Measurements from ENCODE around the gene TMEM145.
A peak's percentile ranks its signal among the peaks of the same experiment; 100 is the strongest.

The TMEM145 gene

DNA sequence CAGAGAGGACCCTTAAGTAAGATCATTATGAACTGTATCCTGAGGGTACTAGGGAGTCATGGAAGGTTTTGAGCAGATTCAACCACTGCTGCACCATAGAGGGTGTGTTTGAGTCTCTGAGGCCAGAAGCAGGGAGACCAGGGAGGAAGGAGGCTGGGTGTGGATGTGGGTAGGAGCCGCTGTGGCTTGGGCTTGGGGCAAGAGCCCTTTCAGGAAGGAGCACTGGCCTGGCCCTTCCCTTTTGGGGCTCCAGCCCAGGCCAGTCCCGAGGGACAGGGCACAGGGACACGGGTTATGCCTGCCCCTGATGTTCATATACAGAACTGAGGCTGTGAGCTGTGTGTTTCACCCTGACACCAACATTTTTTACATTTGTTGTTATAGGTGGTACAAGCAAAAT, 36.8 kb upstream of the TMEM145 start:
- H3K9me3 ChIP-seq (ENCODE audit: insufficient read depth, low read length) = no peaks in the 10 kb centered on the region
- no peak overlapping the region for H2AFZ ChIP-seq (ENCODE audit: low read depth, low read length, severe bottlenecking)
- H3K9ac ChIP-seq (ENCODE audit: low read length) = no peak overlapping the region
- no peaks in the 10 kb centered on the region for H3K27me3 ChIP-seq (ENCODE audit: low read length)
- no peak overlapping the region for H3K4me2 ChIP-seq (ENCODE audit: low read depth, low read length, poor library complexity, severe bottlenecking)
- no peaks in the 10 kb centered on the region for H3K9me2 ChIP-seq (replicated peaks; ENCODE audit: insufficient read depth, low read length)
- TF ChIP-seq, protein P1, sequence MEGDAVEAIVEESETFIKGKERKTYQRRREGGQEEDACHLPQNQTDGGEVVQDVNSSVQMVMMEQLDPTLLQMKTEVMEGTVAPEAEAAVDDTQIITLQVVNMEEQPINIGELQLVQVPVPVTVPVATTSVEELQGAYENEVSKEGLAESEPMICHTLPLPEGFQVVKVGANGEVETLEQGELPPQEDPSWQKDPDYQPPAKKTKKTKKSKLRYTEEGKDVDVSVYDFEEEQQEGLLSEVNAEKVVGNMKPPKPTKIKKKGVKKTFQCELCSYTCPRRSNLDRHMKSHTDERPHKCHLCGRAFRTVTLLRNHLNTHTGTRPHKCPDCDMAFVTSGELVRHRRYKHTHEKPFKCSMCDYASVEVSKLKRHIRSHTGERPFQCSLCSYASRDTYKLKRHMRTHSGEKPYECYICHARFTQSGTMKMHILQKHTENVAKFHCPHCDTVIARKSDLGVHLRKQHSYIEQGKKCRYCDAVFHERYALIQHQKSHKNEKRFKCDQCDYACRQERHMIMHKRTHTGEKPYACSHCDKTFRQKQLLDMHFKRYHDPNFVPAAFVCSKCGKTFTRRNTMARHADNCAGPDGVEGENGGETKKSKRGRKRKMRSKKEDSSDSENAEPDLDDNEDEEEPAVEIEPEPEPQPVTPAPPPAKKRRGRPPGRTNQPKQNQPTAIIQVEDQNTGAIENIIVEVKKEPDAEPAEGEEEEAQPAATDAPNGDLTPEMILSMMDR (IDR thresholded peaks at IDR 0.05; ENCODE audit: insufficient read depth, low read length, poor library complexity, severe bottlenecking) = no peak
- no peak for TF ChIP-seq EZH2phosphoT487 (conservative IDR thresholded peaks at IDR 0.05; ENCODE audit: low read length)
- no peaks in the 10 kb centered on the region for H3K36me3 ChIP-seq (ENCODE audit: low read length)
- no peak overlapping the region for H3K27ac ChIP-seq (ENCODE audit: low read depth, low read length)
- peaks cover 11% of the 10 kb centered on the region for H3F3A ChIP-seq (ENCODE audit: insufficient read depth)
- H3K79me2 ChIP-seq (ENCODE audit: insufficient read depth, low read length) = no peaks in the 10 kb centered on the region
- H4K20me1 ChIP-seq (ENCODE audit: low read depth, low read length) = no peaks in the 10 kb centered on the region
- no peak overlapping the region for H3K4me3 ChIP-seq (ENCODE audit: insufficient read depth, low read length, poor library complexity, severe bottlenecking)

DNA sequence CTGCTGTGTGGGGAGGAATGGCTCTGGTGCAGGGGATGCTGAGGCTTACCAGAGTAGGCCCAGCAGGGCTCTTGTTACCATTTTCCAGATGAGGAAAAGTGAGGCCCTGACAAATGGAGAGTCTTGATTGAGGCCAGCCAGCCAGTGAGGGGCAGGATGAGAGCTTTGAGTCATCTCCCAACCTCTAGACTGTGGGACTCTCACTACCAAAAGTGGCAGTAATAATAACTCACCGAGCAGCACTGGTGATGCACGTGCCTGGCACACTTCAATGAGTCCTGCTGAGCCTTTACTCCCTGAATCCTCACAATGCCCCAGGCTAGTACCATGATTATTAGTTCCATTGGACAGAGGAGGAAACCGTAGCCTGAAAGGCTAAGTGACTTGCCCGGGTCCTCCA, 36.3 kb upstream of the TMEM145 start:
- no peak for TF ChIP-seq EZH2phosphoT487 (conservative IDR thresholded peaks at IDR 0.05; ENCODE audit: low read length)
- TF ChIP-seq, protein P1 (IDR thresholded peaks at IDR 0.05; ENCODE audit: insufficient read depth, low read length, poor library complexity, severe bottlenecking) = no peak
- Histone ChIP-seq H3K27ac (ENCODE audit: low read depth, low read length) (no peak overlapping the region), H4K20me1 (ENCODE audit: low read depth, low read length) (no peaks in the 10 kb centered on the region), H3K27me3 (ENCODE audit: low read length) (no peaks in the 10 kb centered on the region), H3K9me2 (replicated peaks; ENCODE audit: insufficient read depth, low read length) (no peaks in the 10 kb centered on the region), H3F3A (ENCODE audit: insufficient read depth) (peaks cover 16% of the 10 kb centered on the region), H3K9ac (ENCODE audit: low read length) (no peak overlapping the region), H3K36me3 (ENCODE audit: low read length) (no peaks in the 10 kb centered on the region), H3K4me2 (ENCODE audit: low read depth, low read length, poor library complexity, severe bottlenecking) (no peak overlapping the region), H2AFZ (ENCODE audit: low read depth, low read length, severe bottlenecking) (no peak overlapping the region), H3K9me3 (ENCODE audit: insufficient read depth, low read length) (no peaks in the 10 kb centered on the region), H3K4me3 (ENCODE audit: insufficient read depth, low read length, poor library complexity, severe bottlenecking) (no peak overlapping the region), H3K79me2 (ENCODE audit: insufficient read depth, low read length) (no peaks in the 10 kb centered on the region)

DNA sequence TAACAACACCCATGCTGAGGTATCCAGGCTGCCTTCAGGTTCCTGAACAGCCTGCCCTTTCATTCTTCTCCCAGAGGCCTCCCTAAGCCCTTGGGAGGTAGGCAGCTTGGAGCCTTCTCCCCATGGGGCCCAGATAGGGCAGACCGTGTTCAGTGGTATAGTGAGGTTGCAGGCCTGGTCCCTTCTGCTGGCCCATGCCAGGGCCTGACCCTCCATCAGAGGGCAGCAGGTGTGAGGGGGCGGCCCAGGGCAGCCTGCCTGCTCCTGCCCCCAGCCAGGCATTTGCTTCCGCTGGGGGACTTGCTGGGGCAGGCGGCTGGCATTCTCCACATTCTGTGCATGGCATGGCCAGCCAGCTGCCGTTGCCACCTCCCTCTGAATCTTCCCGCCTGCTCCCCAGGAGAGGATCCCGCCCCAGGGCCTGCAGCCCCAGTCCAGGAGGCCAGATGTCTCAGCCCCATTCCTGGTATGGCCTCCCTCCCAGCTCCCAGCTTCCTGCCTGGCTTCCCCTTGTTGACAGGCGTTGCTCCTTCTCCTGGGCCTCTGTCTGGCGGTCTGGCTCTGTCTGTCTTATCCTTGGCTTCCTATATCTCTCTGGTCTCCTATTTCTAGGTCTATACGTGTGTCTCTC, 35.2 kb upstream of the TMEM145 start:
- no peaks in the 10 kb centered on the region for H3K9me2 ChIP-seq (replicated peaks; ENCODE audit: insufficient read depth, low read length)
- no peaks in the 10 kb centered on the region for H4K20me1 ChIP-seq (ENCODE audit: low read depth, low read length)
- peak overlapping the region; percentile 91; the same call in 1 of the 2 replicates for H3K9ac ChIP-seq (ENCODE audit: low read length)
- H3K27me3 ChIP-seq (ENCODE audit: low read length) = no peaks in the 10 kb centered on the region
- H3K9me3 ChIP-seq (ENCODE audit: insufficient read depth, low read length) = no peaks in the 10 kb centered on the region
- H3K4me3 ChIP-seq (ENCODE audit: insufficient read depth, low read length, poor library complexity, severe bottlenecking) = no peak overlapping the region
- no peaks in the 10 kb centered on the region for H3K36me3 ChIP-seq (ENCODE audit: low read length)
- TF ChIP-seq, protein P1 (IDR thresholded peaks at IDR 0.05; ENCODE audit: insufficient read depth, low read length, poor library complexity, severe bottlenecking) = no peak
- no peak for TF ChIP-seq EZH2phosphoT487 (conservative IDR thresholded peaks at IDR 0.05; ENCODE audit: low read length)
- peaks cover 26% of the 10 kb centered on the region for H3F3A ChIP-seq (ENCODE audit: insufficient read depth)
- no peak overlapping the region for H2AFZ ChIP-seq (ENCODE audit: low read depth, low read length, severe bottlenecking)
- H3K4me2 ChIP-seq (ENCODE audit: low read depth, low read length, poor library complexity, severe bottlenecking) = no peak overlapping the region
- H3K79me2 ChIP-seq (ENCODE audit: insufficient read depth, low read length) = no peaks in the 10 kb centered on the region
- no peak overlapping the region; the same call in 1 of the 2 replicates for H3K27ac ChIP-seq (ENCODE audit: low read depth, low read length)

Measured in SU-DHL-6 (cell line).